Stimulated activated CD4-positive, alpha-beta T cell treated with anti-CD3 and anti-CD28 coated beads, Interleukin-1b, Interleukin-23, amount 100 ng/mL, for 48 hours (primary cell): ENCODE results near the gene SLC16A10.
"Not testable (repeated sequence)": the region's sequence is repeated elsewhere in the genome, so short reads cannot be mapped to it uniquely, and the experiment has no call there.

ENCODE experiments used
- DNase-seq: peaks from one replicate; pipeline ENCODE4 v3.0.0-alpha.2; 2020

The SLC16A10 gene, protein sequence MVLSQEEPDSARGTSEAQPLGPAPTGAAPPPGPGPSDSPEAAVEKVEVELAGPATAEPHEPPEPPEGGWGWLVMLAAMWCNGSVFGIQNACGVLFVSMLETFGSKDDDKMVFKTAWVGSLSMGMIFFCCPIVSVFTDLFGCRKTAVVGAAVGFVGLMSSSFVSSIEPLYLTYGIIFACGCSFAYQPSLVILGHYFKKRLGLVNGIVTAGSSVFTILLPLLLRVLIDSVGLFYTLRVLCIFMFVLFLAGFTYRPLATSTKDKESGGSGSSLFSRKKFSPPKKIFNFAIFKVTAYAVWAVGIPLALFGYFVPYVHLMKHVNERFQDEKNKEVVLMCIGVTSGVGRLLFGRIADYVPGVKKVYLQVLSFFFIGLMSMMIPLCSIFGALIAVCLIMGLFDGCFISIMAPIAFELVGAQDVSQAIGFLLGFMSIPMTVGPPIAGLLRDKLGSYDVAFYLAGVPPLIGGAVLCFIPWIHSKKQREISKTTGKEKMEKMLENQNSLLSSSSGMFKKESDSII

DNA sequence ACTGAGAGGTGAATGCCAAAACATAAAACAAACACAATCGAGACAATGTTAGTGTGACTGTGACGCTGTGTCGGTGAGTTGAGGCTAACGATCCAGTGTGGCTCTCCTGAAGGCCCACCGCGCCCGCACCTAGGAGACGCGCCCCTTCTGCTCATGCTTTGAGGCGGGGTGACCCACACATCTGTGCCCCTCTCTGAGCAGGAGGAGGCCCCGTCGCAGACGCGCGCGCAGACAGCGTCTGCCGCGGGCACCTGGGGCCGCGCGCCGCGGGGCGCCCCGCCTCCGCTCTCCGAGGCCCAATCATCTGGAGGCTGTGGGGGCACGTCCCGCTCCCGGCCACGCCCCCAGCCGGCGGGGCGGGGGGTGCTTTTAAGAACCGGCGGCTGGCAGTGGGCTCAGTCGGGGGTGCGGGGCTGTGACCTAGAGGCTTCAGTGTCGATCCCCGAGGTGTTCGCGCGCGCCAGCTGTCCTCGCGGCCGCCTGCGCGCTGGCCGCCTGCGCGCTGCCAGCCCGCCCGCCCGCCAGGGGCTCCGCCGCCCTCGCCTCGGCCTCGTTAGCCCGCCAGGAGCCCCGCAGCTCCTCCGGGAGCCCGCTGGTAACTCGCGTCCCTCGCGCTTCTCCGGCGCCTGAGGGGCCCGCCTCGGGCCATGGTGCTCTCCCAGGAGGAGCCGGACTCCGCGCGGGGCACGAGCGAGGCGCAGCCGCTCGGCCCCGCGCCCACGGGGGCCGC, at the start of gene SLC16A10:
Gene SLC16A10 (plus strand): TSS at position 398 of the 730 bp plus-strand sequence. CDS start 250 bp downstream, at position 648.
- peak; percentile 75 for DNase-seq

DNA sequence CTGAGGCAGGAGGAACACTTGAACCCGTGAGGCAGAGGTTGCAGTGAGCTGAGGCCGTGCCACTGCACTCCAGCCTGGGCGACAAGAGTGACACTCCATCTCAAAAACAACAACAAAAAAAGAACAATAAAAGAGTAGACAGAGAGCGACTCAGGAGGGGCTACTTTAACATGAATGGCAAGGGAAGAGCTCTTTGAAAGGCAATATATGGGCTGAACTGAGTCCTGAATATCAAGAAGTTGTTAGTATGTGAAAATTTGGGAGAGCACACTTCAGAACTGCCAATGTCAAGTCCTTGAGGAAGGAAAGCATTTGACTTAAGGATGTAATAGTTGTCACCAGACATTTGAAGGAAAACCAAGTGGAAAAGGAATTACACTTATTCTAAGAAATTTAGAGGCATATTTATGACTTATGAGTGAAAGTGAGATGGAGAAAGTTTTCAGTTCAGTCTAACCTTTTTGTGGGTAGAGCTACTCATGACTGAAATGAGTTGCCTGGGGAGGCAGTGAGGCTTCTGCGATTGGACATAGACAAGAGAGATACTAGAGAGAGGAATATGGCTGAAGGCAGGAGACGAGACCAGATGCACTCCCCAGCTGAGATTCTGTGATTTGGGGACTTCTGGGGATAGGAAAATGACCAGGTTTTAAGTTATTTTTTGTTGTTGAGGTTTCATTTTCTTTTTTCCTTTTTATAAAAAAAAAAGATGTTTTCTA, 48.6 kb upstream of the SLC16A10 start:
- DNase-seq, result peak; percentile 53

DNA sequence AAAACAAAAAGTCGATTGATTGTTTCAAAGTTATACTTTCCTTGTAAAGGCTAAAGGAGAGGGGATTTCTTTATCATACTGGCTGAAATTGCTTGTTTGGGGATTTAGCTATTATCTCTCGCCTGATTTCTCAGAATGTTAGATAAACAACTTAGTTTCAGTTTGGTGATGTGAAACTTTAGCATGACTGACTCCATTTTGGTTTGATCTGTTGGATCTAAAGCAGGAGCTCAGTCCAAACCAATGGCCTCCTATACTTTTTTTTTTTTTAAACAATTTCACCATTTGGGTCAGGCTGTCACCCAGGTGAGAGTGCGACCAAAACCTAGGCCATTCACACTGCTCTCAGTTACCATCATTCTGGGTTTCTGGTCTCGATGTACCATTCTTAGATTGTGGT, 45.4 kb upstream of the SLC16A10 start:
- no peak for DNase-seq

DNA sequence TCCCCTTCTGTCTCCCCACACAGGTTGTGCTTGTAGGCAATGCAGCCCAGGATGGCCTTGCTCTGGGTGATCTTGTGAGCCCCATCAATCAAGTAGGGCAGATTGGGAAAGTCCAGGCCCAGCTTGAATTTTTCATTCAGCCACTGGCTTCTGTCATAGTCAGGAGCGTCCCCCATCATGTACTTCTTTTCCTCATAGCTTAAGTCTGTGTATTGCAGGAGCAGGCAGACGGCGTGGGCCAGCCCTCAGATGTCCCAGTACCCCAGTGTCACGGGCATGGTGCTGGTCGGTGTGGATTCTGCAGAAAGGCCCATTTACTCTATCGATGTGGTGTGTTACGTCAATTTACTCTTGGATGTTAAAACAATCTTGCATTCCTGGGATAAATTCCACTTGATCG, 40.1 kb upstream of the SLC16A10 start:
- no peak for DNase-seq

DNA sequence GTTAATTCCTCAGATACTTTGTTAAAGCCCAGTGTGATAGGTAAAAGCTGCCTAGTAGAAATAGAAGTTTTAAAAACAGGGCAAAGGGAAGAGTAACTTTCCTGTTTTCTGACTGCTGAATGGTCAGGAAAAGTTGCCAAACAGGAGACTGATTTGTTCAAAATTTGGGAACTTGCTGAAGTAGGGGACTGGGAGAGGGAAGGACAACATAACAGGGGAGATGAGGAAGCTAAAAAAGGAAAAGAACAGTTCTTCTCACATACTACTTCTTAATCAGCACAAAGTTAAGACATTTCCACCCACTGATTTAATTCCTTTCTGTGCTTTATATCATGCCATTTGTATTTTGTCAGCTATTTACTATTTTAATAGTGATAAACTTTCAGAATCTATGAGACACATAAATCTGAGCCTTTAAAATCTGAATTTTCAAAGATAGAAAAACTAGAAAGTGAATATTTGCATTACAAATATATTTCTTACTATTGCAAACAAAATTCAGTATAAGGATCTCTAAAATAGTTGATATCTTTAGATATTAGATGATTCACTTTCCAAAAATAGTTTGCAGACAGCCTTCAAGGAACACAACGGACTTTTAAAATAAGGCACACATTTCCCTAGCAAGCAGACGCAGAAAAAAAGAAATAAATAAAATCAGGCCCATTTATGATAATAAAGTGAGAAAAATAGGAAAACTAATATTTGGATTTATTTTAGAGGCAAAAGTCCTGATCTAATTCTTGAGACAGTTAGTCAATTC, 36.9 kb upstream of the SLC16A10 start:
- DNase-seq, result no peak

DNA sequence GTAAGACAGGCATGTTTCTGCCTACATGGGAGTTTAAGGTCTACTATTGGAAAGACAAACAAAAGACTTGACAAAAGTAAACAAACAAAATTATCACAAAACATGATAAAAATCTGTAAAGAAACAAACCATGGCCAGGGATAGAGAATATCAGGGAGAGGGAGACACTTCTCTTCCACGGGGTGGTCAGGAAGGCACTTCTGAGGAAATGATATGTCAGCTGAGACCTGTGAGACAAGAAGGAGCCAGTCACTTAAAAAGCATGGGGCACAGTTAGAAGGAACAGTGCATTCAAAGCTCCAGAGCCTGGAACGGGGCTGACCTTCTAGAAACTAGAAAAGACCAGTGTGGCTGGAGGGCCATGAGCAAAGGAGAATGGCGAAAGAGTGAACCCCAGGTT, 35.1 kb upstream of the SLC16A10 start:
- DNase-seq, result no peak

DNA sequence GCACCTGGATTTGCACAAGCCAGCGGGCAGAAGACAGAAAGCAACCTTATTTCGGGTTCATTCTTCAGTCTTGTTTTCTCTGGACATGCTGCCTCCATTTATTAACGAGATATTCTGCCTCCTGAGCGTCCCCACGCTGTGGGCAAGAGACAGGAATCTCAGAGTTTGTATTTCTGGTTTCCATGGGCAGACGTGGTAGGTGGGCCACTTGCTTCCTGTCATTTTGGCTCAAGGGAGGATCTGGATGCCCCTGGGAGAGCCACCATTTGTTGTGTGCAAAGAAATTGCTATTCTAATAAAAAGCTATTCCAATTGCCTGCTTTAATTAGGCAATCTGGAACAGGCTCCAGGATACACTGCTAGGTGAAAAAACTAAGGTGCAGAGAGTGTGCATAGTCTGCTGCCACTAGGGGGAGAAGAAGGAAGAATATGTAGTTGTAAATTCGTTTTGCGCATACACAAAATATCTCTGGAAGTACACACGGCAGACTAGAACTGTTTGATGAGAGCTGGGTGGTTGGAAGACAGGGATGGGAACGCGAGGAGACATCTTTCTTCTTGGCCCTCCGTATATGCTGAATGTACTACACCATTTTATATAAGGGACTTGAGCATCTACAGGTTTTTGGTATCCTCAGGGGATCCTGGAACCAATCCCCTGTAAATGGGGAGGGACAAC, 30.1 kb upstream of the SLC16A10 start:
- no peak for DNase-seq

DNA sequence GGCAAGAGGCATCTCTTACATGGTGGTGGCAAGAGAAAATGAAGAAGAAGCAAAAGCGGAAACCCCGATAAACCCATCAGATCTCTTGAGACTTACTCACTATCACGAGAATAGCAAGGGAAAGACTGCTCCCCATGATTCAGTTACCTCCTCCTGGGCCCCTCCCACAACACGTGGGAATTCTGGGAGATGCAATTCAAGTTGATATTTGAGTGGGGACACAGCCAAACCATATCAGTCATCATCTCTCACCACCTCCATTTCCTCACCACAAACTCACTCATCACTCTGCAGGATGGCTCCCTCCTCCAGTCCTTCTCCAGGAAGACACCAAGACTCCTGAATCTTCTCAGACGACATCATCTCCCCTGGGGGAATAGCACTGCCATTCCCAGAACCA, 25.8 kb upstream of the SLC16A10 start:
- DNase-seq, result no peak

DNA sequence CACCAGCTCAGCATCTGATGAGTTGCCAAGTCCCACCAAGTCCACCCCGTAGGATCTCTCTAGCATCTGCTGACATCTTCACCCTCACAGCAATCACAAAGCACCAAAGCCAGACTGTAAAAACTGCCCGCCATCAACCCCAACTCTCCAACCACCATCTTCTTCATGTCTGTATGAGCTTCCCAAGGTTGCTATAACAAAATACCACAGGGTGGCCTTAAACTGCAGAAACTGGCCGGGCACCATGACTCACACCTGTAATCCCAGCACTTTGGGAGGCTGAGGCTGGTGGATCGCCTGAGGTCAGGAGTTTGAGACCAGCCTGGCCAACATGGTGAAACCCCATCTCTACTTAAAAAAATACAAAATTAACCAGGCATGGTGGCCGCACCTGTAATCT, 25.3 kb upstream of the SLC16A10 start:
- not testable (repeated sequence) for DNase-seq

DNA sequence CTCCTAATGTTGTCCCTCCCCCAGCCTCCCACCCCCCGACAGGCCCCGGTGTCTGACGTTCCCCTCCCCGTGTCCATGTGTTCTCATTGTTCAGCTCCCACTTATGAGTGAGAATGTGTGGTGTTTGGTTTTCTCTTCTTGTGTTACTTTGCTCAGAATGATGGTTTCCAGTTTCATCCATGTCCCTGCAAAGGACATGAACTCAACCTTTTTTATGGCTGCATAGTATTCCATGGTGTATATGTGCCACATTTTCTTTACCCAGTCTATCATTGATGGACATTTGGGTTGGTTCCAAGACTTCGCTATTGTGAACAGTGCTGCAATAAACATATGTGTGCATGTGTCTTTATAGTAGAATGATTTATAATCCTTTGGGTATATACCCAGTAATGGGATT, 24.4 kb upstream of the SLC16A10 start:
- not testable (repeated sequence) for DNase-seq

DNA sequence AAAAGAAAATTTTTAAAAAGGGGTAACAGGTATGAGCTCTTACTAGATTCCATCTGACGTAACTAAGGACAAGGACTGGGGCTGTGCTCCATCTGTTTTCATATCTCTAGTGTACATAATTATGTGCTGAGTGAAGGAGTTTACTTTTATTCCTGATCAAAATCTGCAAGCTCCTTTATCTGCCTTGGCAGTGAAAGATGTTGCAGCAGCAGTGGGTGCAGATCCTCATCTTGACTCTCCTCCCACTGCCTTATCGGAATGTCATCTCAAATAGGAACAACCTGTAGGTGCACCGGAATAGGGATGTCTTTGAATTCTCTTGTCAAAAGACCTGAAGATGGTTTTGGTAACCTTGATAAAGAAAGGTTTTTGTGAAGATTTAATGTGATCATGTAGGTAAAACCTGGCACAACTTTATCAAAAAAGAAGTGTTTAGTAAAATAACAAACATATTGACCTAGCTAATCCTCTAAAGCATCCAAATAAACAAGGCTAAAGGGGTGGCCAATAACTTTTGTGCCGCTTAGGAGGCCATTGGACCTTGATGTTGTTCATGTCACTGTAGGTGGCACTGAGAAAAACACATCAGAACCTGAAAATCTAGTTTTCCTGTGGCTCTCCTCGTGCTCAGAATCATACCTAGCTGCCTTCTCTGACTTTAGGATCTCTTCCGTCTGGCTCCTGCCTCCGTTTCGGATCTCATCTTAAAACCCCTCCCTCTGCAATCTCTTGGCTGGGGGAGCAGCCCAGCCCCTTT, 19.0 kb upstream of the SLC16A10 start:
- no peak for DNase-seq

DNA sequence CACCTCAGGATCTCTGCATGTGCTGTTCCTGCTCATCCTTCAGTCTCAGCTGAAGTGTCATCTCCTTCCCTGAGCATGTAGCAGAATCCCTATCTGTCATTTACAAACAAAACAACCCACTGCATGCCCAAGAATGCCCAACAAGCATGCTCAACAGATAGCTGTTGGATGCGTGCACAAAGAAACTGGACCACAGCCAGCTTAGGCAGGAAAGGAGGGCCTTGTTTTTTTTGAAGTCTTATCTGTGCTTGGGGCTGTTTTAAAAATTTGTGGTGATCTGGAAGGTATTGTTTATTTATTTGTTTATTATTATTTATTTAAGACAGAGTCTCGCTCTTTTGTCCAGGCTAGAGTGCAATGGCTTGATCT, 18.5 kb upstream of the SLC16A10 start:
- DNase-seq, result no peak

DNA sequence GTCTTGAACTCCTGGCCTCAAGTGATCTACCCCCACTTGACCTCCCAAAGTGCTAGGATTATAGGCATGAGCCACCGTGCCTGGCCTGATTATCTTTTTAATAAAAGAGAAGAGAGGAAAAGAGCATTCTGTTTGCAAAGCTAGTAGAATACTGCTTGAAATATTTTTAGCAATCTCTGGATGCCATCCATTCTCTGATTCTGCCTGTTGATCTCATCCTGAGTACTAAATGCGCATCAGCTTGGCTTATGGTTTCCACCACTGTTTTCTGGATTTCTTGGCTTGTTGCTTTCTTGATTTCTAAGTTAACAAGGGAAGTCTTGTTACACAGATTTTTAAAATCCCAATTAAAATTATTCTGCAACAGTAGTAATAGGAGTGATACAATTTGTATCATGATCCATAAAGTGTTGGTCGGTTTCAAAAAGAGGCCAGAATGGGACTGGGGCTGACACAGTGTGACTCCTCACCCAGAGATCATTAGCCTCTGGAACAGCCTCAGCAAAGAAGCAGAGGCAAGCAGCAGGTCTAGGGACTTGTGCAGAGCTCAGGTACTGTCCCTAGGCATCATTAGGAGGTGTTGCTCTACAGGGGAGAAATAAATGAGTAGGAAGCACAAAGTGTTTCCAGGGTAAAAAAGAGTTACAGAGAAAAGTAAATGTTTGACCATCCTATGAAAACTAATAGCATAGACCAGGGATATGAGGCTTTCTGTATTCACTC, 17.8 kb upstream of the SLC16A10 start:
- no peak for DNase-seq

DNA sequence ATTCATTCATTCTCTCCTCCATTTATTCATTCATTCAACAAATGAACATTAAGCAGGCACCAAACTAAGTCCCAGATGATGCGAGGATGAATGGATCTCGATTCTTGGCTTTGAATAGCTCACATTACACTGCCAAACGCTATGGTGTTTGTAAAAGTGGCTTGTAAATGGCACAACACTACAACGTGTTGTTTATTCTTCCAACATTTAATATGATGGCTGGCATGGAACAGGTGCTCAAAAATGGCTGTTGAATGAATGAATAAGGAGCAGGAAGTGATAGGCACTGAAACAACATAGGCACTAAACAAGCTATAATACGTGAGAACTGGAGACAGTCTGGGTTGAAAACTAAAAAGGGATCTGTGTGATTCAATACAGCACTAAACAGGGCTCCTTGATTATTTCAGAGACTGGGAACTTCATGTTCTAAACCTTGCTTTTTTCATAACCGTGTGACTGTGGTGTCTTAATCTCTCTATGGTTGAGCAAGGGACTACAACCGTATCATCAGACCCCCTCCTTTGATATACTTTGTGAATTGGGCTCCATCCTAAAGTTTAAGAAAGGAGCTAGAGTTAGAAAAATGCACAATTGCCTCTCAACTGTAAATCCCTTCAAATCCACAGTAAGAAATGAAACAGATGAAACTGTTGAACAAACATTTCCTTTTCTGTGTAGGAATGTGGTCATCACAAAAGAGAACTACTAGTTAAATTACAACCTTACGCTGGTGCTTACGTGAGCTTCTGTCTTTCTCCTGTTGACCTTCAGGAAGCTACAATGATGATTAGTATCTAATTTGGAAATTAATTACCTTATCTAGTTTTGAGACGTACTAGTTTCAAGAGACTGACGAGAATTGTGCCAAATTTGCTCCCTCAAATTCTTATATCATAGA, 16.9 kb upstream of the SLC16A10 start:
- no peak for DNase-seq

DNA sequence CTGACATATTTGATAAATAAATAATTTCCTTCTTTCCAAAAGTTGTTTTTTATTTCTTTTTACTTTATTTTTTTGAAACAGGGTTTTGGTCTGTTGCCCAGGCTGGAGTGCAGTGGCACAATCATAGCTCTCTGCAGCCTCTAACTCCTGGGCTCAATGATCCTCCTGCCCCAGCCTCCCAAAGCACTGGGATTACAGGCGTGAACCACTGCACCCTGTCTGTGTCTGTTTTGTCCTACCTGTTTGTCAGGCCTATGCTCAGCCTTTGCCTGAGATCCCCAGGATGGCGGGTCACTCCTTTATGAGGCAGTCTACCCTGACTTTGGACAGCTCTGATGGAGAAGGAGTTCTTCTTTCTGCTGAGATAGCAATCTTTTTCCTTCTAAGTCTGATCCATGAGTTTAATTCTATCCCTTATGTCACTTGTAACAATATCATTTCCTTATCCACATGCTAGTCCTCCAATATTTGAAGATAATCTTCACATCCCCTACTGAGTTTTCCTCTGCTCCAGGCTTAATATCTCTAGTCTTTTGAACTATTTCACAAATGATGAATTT, 14.4 kb upstream of the SLC16A10 start:
- no peak for DNase-seq

DNA sequence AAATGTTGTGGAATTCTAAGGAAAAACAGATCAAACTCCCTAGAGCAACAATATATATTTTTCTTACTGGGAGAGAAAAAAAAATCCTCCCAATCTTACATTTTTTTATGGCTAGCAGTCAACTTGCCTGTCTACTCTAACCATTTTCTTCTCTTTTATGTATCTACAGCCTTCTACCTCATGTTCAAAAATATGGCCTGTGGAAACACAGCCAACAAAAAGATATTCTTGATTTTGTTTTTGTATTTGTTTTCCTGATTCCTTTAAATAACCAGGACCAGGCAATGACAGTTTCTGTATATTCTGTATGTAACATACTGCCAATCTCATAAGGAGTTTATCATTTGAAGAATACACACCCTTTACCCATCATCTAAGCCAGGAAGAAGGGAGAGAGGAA, 13.0 kb upstream of the SLC16A10 start:
- no peak for DNase-seq

DNA sequence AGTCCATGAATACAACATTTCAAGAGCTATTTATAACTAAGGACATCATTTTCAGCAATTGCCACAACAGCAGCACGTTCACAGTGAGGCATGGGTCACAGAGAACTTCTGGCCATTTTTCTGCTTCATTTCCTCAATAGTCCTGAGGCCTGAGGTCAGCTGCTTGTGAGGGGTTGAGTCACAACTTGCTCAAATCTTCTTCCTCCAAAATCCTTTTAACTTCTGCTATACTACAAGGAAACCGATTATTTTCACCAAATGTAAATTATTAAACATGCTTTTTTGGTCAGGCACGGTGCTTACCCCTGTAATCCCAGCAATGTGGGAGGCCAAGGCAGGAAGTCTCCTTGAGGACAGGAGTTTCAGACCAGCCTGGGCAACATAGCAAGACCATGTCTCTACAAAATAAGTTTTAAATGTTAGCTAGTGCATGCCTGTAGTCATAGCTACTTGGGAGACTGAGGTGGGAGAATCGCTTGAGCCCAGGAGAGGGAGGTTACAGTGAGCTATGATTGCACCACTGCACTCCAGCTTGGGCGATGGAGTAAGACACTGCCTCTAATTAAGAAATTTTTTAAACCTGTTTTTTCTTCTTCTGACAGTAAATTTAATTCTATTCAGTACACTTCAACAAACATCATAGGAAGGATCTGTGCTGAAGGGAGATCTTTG, 11.1 kb upstream of the SLC16A10 start:
- no peak for DNase-seq

DNA sequence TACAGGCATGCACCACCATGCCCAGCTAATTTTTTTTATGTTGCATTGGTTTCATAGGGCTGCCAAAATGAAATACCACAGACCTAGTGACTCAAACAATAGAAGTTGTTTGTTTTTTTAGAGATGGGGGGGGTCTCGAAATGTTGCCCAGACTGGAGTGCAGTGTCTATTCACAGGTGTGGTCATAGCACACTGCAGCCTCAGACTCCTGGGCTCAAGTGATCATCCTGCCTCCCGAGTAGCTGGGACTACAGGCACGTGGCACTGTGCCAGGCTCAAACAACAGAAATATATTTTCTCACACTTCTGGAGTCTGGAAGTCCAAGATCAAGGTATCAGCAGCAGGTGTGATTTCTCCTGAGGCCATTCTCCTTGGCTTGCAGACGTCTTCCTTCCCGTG, 6.6 kb upstream of the SLC16A10 start:
- DNase-seq, result no peak

DNA sequence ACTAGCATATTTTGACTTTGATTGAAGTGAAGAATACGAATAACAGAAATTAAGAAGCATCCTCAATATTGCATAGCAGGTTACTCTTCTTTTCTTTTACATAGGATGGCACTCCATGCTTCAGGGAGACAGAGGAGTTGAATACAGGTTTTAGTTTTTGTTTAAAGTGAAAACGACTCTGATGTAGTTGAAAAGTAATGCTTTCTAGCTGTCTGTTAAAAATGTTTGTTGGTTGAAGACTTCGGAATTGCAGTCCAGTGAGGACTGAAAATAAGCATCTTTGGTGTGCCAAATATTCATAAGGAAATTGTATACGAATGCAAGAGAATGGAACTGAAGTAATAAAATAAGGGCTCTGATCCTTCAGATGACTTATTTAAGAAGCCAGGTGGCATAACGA, 618 bp upstream of the SLC16A10 start:
- DNase-seq, result no peak
